Neuron (in vitro differentiated cells): ENCODE results near the gene FANCF.

Experiments
- H2AFZ ChIP-seq: one replicate; pipeline ENCODE4 v1.6.1; 2013; ENCODE audit warnings: low read depth, mild to moderate bottlenecking, inconsistent platforms, low read length, moderate library complexity
- H3K27me3 ChIP-seq: one replicate; pipeline ENCODE4 v1.6.1; 2013; ENCODE audit warnings: low read length; ENCODE audit not compliant: insufficient read depth
- H3K36me3 ChIP-seq: one replicate; pipeline ENCODE4 v1.6.1; 2013; ENCODE audit warnings: low read length; ENCODE audit not compliant: insufficient read depth
- H3K4me1 ChIP-seq: one replicate; pipeline ENCODE4 v1.6.1; 2013; ENCODE audit warnings: low read length; ENCODE audit not compliant: insufficient read depth
- H3K4me3 ChIP-seq: 2 replicates; pipeline ENCODE4 v1.5.1; 2013; ENCODE audit warnings: mild to moderate bottlenecking, low read length, moderate library complexity
- H3K9me3 ChIP-seq: one replicate; pipeline ENCODE4 v1.6.1; 2013; ENCODE audit warnings: low read length

FANCF gene

GRCh38 chr11:22641559-22641958, 15.9 kb upstream of the FANCF start:
- Histone ChIP-seq H3K4me3 (no peak overlapping the region), H3K36me3 (no peaks in the 10 kb centered on the region), H3K4me1 (peaks cover 4% of the 10 kb centered on the region), H3K27me3 (no peaks in the 10 kb centered on the region), H2AFZ (no peak overlapping the region), H3K9me3 (no peaks in the 10 kb centered on the region)

- H3K4me3 ChIP-seq, result no peak overlapping the region
- H3K9me3 ChIP-seq, result no peaks in the 10 kb centered on the region
- no peaks in the 10 kb centered on the region for H3K36me3 ChIP-seq
- peaks cover 4% of the 10 kb centered on the region for H3K4me1 ChIP-seq
- no peak overlapping the region for H2AFZ ChIP-seq
- H3K27me3 ChIP-seq, result no peaks in the 10 kb centered on the region
These were observed 15.2 kb upstream of the FANCF start for GRCh38 chr11:22640862-22641261.

DNA sequence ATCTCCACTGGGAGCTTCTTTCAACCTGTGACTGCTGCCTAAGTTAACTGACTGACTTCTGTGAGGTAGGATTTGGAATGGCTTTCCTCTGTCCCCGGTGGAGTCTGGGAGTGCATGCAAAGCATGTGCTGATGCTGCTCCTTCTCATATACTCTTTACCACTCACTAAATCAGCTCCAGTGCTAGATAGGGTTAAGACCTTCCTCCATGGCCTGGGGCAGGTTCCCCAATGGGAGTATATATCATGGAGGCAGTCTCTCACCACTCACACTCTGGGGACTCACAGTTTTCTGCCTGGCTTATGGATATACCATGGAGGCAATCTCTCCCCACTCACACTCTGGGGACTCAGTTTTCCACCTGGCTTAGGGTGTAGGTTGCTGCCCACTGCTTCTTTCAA, 10.1 kb upstream of the FANCF start:
- Histone ChIP-seq H3K27me3 (no peaks in the 10 kb centered on the region), H3K4me1 (peaks cover 1% of the 10 kb centered on the region), H2AFZ (no peak overlapping the region), H3K4me3 (no peak overlapping the region), H3K9me3 (no peaks in the 10 kb centered on the region), H3K36me3 (no peaks in the 10 kb centered on the region)

- Histone ChIP-seq H3K4me1 (no peaks in the 10 kb centered on the region), H3K9me3 (no peaks in the 10 kb centered on the region), H2AFZ (no peak overlapping the region), H3K36me3 (no peaks in the 10 kb centered on the region), H3K4me3 (no peak overlapping the region), H3K27me3 (no peaks in the 10 kb centered on the region)
These were observed 9.4 kb upstream of the FANCF start for GRCh38 chr11:22634897-22635629.

DNA sequence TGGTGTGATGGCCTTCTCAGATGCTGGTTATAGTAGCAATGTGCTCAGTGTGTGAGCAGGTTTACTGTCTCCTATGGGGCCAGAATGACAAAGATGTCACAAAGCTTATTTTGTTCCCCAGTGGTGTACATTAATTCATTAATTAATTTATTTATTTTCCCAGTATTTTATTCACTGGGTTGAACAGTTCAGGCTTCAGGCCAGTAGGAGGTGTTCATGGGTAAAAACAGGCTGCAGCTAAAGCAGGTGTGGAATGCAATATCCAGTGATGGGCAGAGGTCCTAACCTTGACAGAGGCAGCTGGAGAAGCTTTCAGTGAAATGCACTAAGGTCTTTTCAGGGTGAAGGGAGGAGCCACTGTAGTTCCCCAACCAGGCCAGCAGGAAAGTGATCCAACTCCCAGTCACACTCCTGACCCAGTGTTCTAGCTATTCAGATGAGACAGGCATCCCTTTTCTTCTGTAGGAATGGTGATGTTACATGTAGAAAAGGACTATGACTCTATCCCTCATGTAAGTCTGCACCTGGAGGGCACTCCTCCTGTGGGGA, 7.8 kb upstream of the FANCF start:
- H2AFZ ChIP-seq, result no peak overlapping the region
- no peaks in the 10 kb centered on the region for H3K36me3 ChIP-seq
- H3K4me1 ChIP-seq, result no peaks in the 10 kb centered on the region
- H3K4me3 ChIP-seq, result no peak overlapping the region
- H3K9me3 ChIP-seq, result no peaks in the 10 kb centered on the region
- no peaks in the 10 kb centered on the region for H3K27me3 ChIP-seq

DNA sequence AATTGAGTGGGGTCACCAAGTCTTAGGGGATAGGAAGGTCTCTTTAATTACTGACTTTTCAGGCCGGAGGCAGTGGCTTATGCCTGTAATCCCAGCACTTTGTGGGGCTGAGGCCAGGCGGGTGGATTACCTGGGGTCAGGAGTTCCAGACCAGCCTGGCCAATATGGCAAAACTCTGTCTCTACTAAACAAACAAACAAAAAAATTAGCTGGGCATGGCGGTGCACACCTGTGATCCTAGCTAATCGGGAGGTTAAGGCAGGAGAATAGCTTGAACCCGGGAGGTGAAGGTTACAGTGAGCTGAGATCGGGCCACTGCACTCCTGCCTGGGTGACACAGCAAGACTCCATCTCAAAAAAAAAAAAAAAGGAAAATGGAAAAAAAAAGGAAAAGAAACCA, 1.8 kb upstream of the FANCF start:
- Histone ChIP-seq H3K4me1 (peaks cover 7% of the 10 kb centered on the region), H3K36me3 (peaks cover 3% of the 10 kb centered on the region), H3K9me3 (no peaks in the 10 kb centered on the region), H3K27me3 (no peaks in the 10 kb centered on the region), H2AFZ (no peak overlapping the region), H3K4me3 (no peak overlapping the region)

GRCh38 chr11:22626573-22627239, 1.1 kb upstream of the FANCF start:
- Histone ChIP-seq H3K4me3 (peak overlapping the region; percentile 84), H3K4me1 (peaks cover 7% of the 10 kb centered on the region), H3K36me3 (peaks cover 3% of the 10 kb centered on the region), H3K27me3 (no peaks in the 10 kb centered on the region), H2AFZ (peak overlapping the region; percentile 87), H3K9me3 (no peaks in the 10 kb centered on the region)

DNA sequence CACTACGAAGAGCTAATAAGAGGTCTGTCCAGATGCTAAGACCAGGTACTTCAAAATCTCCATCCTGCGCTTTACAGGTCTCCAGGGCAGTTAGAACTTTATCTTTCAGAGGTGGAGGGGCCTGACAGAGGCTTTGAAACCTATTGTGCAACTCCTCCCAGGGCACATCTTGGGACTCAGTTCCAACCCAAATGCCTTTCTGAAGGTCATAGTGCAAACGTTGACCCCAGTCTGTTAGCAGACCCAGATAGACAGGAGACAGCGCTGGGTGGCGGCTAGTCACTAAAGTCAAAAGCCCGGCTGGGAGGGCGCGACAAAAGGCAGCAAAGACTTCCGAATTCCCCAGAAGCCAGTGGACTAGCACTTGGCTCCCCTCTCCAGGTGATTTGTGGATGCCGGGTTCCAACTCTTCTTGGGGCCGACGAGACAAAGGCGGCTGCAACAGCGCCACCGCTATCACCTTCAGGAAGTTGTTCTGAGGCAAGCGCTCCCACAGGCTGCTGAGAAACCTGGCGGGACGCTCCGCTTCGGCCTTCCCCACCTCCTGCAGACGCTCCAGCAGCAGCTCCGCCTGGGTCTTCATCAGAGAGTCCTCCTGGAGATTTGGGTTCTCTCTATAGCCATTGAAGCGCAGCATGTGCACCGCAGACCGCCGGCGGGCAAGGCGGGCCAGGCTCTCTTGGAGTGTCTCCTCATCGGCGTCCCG, 728 bp downstream of the FANCF start:
- peaks cover 3% of the 10 kb centered on the region for H3K36me3 ChIP-seq

GRCh38 chr11:22617868-22618267, 7.8 kb downstream of the FANCF start:
- Histone ChIP-seq H3K27me3 (no peaks in the 10 kb centered on the region), H3K4me1 (no peaks in the 10 kb centered on the region), H3K36me3 (no peaks in the 10 kb centered on the region), H3K9me3 (no peaks in the 10 kb centered on the region), H3K4me3 (no peak overlapping the region), H2AFZ (no peak overlapping the region)

More for the DNA sequence above, 728 bp downstream of the FANCF start:
- no peaks in the 10 kb centered on the region for H3K9me3 ChIP-seq
- H2AFZ ChIP-seq, result peak overlapping the region; percentile 87
- no peaks in the 10 kb centered on the region for H3K27me3 ChIP-seq
- peaks cover 7% of the 10 kb centered on the region for H3K4me1 ChIP-seq
- peak overlapping the region; percentile 84 for H3K4me3 ChIP-seq

DNA sequence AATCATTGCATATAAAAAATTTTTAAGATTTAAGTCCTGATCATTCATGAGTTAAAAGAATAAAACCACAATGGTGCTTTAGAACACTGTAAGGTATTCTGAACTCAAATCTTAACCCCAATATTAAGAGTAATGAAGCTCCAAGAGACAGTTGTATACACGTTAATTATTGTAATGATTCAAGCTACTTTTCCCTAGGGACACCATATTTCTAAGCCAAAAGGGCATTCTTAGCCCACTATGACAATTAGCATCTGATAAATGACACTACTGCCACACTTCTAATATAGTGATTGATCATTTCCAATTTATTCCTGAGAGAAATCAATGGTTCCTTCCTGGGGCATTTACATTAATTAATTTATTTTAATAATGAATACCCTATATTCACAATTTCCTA, 21.7 kb downstream of the FANCF start:
- H3K4me1 ChIP-seq, result no peaks in the 10 kb centered on the region
- H3K4me3 ChIP-seq, result no peak overlapping the region
- H3K27me3 ChIP-seq, result no peaks in the 10 kb centered on the region
- no peaks in the 10 kb centered on the region for H3K9me3 ChIP-seq
- no peaks in the 10 kb centered on the region for H3K36me3 ChIP-seq
- no peak overlapping the region for H2AFZ ChIP-seq

GRCh38 chr11:22602504-22602903, 23.1 kb downstream of the FANCF start:
- H3K4me1 ChIP-seq, result no peaks in the 10 kb centered on the region
- no peak overlapping the region for H3K4me3 ChIP-seq
- no peak overlapping the region for H2AFZ ChIP-seq
- H3K36me3 ChIP-seq, result no peaks in the 10 kb centered on the region
- no peaks in the 10 kb centered on the region for H3K9me3 ChIP-seq
- no peaks in the 10 kb centered on the region for H3K27me3 ChIP-seq

- Histone ChIP-seq H3K9me3 (no peaks in the 10 kb centered on the region), H3K4me1 (no peaks in the 10 kb centered on the region), H3K4me3 (no peak overlapping the region)
These were observed 26.2 kb downstream of the FANCF start for GRCh38 chr11:22599458-22599857.

GRCh38 chr11:22597062-22597461, 28.6 kb downstream of the FANCF start:
- no peaks in the 10 kb centered on the region for H3K27me3 ChIP-seq
- no peaks in the 10 kb centered on the region for H3K9me3 ChIP-seq
- H2AFZ ChIP-seq, result no peak overlapping the region
- H3K4me1 ChIP-seq, result no peaks in the 10 kb centered on the region
- H3K4me3 ChIP-seq, result no peak overlapping the region
- no peaks in the 10 kb centered on the region for H3K36me3 ChIP-seq

More at GRCh38 chr11:22599458-22599857, 26.2 kb downstream of the FANCF start:
- H2AFZ ChIP-seq, result no peak overlapping the region
- H3K27me3 ChIP-seq, result no peaks in the 10 kb centered on the region
- no peaks in the 10 kb centered on the region for H3K36me3 ChIP-seq
